Nephron (organoid): ENCODE results near the gene PGF.
"Not testable (repeated sequence)": the region's sequence is repeated elsewhere in the genome, so short reads cannot be mapped to it uniquely, and the experiment has no call there.

Experiments used
- H3K27ac Mint-ChIP-seq, 3 experiments: 2 replicates each; pipeline ENCODE4 v1.8.0; 2020; ENCODE audit warnings: mixed read lengths in 3 of 3, mild to moderate bottlenecking in 2 of 3, moderate library complexity in 1 of 3
- H3K27me3 Mint-ChIP-seq: 2 replicates; pipeline ENCODE4 v1.8.0; 2021; ENCODE audit warnings: low read depth, mild to moderate bottlenecking, moderate library complexity, mixed read lengths
- H3K36me3 Mint-ChIP-seq: 2 replicates; pipeline ENCODE4 v1.8.0; 2020; ENCODE audit warnings: low read depth, mixed read lengths
- H3K4me1 Mint-ChIP-seq: 2 replicates; pipeline ENCODE4 v1.8.0; 2020; ENCODE audit warnings: mixed read lengths
- H3K4me3 Mint-ChIP-seq, 3 experiments: 2 replicates each; pipeline ENCODE4 v1.8.0; 2020; ENCODE audit warnings: mild to moderate bottlenecking in 3 of 3, mixed read lengths in 3 of 3, moderate library complexity in 2 of 3
- H3K9me3 Mint-ChIP-seq: 2 replicates; pipeline ENCODE4 v1.8.0; 2020; ENCODE audit warnings: mixed read lengths
- CTCF ChIP-seq, 3 experiments: fragments of 200-600 bp; sonication (generic); IDR thresholded peaks; one replicate each; pipeline ENCODE4 v1.5.0; 2021; ENCODE audit warnings: antibody characterized with exemption in 3 of 3; ENCODE audit not compliant: unreplicated experiment in 3 of 3

Gene PGF

GRCh38 chr14:74934476-74935359 is 20.7 kb downstream of the PGF start:
- Mint-ChIP-seq H3K27ac (peak overlapping the region; percentile 33 to 84 (median 73)), H3K4me1 (peaks cover 66% of the 10 kb centered on the region), H3K9me3 (no peaks in the 10 kb centered on the region), H3K36me3 (no peaks in the 10 kb centered on the region), H3K27me3 (no peaks in the 10 kb centered on the region), H3K4me3 (peak overlapping the region in 1 of 3 experiments; percentile 34)
- TF ChIP-seq CTCF (IDR thresholded peaks at IDR 0.05; ENCODE audit: unreplicated experiment in 3 of 3) = no peak

- TF ChIP-seq CTCF (IDR thresholded peaks at IDR 0.05; ENCODE audit: unreplicated experiment in 3 of 3) = no peak
- Mint-ChIP-seq H3K4me3 (peak overlapping the region in 1 of 3 experiments; percentile 34), H3K9me3 (no peaks in the 10 kb centered on the region), H3K4me1 (peaks cover 61% of the 10 kb centered on the region), H3K36me3 (no peaks in the 10 kb centered on the region), H3K27me3 (no peaks in the 10 kb centered on the region), H3K27ac (peak overlapping the region; percentile 33 to 84 (median 73))
Observed at GRCh38 chr14:74934041-74934440, 21.4 kb downstream of the PGF start.

- Mint-ChIP-seq H3K4me1 (peaks cover 51% of the 10 kb centered on the region), H3K27ac (peak overlapping the region in 2 of 3 experiments; percentile 20 to 59)
- H3K27me3 Mint-ChIP-seq, H3K9me3 Mint-ChIP-seq, H3K36me3 Mint-ChIP-seq, H3K4me3 Mint-ChIP-seq: not testable (repeated sequence)
Observed at GRCh38 chr14:74932936-74933335, 22.5 kb downstream of the PGF start.

GRCh38 chr14:74932401-74932901 is 22.9 kb downstream of the PGF start:
- Mint-ChIP-seq H3K27ac (peak overlapping the region; percentile 20 to 59 (median 44)), H3K4me3 (peak overlapping the region in 1 of 3 experiments; percentile 20), H3K36me3 (no peaks in the 10 kb centered on the region), H3K4me1 (peaks cover 48% of the 10 kb centered on the region), H3K9me3 (no peaks in the 10 kb centered on the region), H3K27me3 (peaks cover 4% of the 10 kb centered on the region)
- no peak for TF ChIP-seq CTCF (IDR thresholded peaks at IDR 0.05; ENCODE audit: unreplicated experiment in 3 of 3)

- not testable (repeated sequence) for H3K27ac Mint-ChIP-seq, H3K36me3 Mint-ChIP-seq
Observed at GRCh38 chr14:74931744-74932143, 23.7 kb downstream of the PGF start.

GRCh38 chr14:74929242-74929641 is 26.2 kb downstream of the PGF start:
- Mint-ChIP-seq H3K4me1 (peaks cover 26% of the 10 kb centered on the region), H3K4me3 (no peak overlapping the region), H3K9me3 (no peaks in the 10 kb centered on the region), H3K27ac (no peak overlapping the region), H3K27me3 (peaks cover 16% of the 10 kb centered on the region), H3K36me3 (no peaks in the 10 kb centered on the region)
- no peak for TF ChIP-seq CTCF (IDR thresholded peaks at IDR 0.05; ENCODE audit: unreplicated experiment in 3 of 3)

More at GRCh38 chr14:74931744-74932143, 23.7 kb downstream of the PGF start:
- H3K27me3 Mint-ChIP-seq, H3K9me3 Mint-ChIP-seq, H3K4me3 Mint-ChIP-seq: not testable (repeated sequence)
- peaks cover 43% of the 10 kb centered on the region for H3K4me1 Mint-ChIP-seq

- no peaks in the 10 kb centered on the region for H3K36me3 Mint-ChIP-seq
Observed at GRCh38 chr14:74927225-74927624, 28.2 kb downstream of the PGF start.

More at GRCh38 chr14:74927225-74927624, 28.2 kb downstream of the PGF start:
- no peaks in the 10 kb centered on the region for H3K9me3 Mint-ChIP-seq
- H3K27me3 Mint-ChIP-seq = peaks cover 26% of the 10 kb centered on the region
- H3K4me3 Mint-ChIP-seq = no peak overlapping the region
- no peak for TF ChIP-seq CTCF (IDR thresholded peaks at IDR 0.05; ENCODE audit: unreplicated experiment in 3 of 3)
- H3K27ac Mint-ChIP-seq = no peak overlapping the region
- peaks cover 9% of the 10 kb centered on the region for H3K4me1 Mint-ChIP-seq
